ENCODE data around the gene RBM6.

The RBM6 gene

DNA sequence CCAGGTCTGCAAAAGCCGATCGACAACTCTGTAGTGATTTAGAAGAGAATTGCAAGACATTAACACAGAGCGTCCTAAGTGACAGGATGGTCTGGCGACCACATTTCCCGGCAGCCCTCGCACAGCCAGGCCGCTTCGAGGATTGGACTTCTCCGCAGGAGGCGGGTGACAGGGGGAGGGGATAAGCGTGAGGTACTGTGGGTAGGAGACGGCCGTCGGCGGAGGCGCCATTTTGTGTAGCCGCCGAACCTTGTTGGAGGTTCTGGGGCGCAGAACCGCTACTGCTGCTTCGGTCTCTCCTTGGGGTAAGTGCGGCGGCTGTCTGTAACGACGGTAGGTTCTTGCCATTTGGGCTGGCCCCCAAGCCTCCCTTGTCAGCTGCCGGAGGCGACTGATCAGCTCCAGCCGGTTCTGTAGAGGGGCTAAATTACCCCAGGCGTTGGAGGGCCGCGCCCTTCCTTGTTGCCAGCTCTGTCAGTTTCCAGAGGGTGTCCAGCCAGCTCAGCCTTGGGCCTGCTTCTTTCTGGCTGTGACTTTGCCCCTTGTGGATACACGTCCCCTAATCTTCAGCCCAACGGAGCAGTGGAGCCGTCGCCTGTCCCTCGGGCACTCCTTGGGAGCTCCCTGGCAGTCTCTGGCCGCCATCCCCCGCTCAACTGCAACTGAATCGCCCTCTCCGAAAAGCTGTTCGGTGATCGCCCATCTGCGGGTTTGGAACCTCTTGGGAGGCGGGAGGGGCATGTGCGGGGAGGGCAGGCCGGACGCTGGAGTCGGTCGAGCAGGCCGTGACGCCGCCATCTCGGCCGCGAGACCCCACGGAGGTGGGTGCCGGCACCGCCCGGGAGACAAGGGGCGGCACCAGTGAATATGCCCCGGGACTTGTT lies 149.0 kb downstream of the RBM6 start, which contains the start of gene RBM5:
TSS of gene RBM5 (plus strand) at position 195 of the 884 bp plus-strand sequence. CDS start 1,516 bp downstream, outside the sequence.
- no peaks in the 10 kb centered on the region for H3K4me1 ChIP-seq (ENCODE audit: control insufficient read depth, insufficient read depth, low read length)
- H3K9me3 ChIP-seq (ENCODE audit: control insufficient read depth, insufficient read depth, low read depth, low read length): no peaks in the 10 kb centered on the region
- CTCF ChIA-PET: interaction anchor here (0.6 to 0.7 kb wide), 2 partner anchors 42 to 1102 kb away, joined by 4 to 5 read pairs; no protein-coding TSS in a partner anchor
- peaks cover 23 to 40% of the 10 kb centered on the region in 2 experiments for H3K36me3 ChIP-seq (ENCODE audit: control insufficient read depth in 2 of 2, insufficient read depth in 1 of 2, low read length in 2 of 2)
- H3K4me3 ChIP-seq (ENCODE audit: low read depth, low read length): peak within 1 kb of the TSS; percentile 99
- H3K27ac ChIP-seq (ENCODE audit: extremely low read depth, low read depth, low read length): peak within 1 kb of the TSS; percentile 85
- POLR2A ChIA-PET: no interaction called here
- peak; percentile 5; the same call in 1 of the 2 replicates for TF ChIP-seq ZNF660 (tag by site-specific recombination; IDR thresholded peaks at IDR 0.05)
- no peak for TF ChIP-seq ZSCAN23 (tag by site-specific recombination; IDR thresholded peaks at IDR 0.05)
- no peak for TF ChIP-seq ZIC2 (tag by site-specific recombination; IDR thresholded peaks at IDR 0.05)
- TF ChIP-seq GFI1B (tag by site-specific recombination; IDR thresholded peaks at IDR 0.05): no peak
- TF ChIP-seq, protein P1, sequence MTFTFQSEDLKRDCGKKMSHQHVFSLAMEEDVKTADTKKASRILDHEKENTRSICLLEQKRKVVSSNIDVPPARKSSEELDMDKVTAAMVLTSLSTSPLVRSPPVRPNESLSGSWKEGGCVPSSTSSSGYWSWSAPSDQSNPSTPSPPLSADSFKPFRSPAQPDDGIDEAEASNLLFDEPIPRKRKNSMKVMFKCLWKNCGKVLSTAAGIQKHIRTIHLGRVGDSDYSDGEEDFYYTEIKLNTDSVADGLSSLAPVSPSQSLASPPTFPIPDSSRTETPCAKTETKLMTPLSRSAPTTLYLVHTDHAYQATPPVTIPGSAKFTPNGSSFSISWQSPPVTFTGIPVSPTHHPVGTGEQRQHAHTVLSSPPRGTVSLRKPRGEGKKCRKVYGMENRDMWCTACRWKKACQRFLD (tag by site-specific recombination; IDR thresholded peaks at IDR 0.05): no peak
- no peak; the same call in 1 of the 2 replicates for TF ChIP-seq KLF16 (tag by site-specific recombination; IDR thresholded peaks at IDR 0.05)
- peak; percentile 36; the same call in 1 of the 2 replicates for TF ChIP-seq KLF7 (tag by site-specific recombination; IDR thresholded peaks at IDR 0.05; ENCODE audit: borderline replicate concordance)
- no peak for TF ChIP-seq ZNF366 (tag by site-specific recombination; conservative IDR thresholded peaks at IDR 0.05)
- no peak for TF ChIP-seq ZNF843 (tag by site-specific recombination; IDR thresholded peaks at IDR 0.05)
- TF ChIP-seq YY1 (tag by site-specific recombination; IDR thresholded peaks at IDR 0.05): peak; percentile 73
- no peak for TF ChIP-seq ZNF776 (tag by site-specific recombination; IDR thresholded peaks at IDR 0.05; ENCODE audit: borderline replicate concordance)
- TF ChIP-seq ZNF777 (tag by site-specific recombination; IDR thresholded peaks at IDR 0.05; ENCODE audit: borderline replicate concordance): peak; percentile 58; the same call in 1 of the 2 replicates
- no peak for TF ChIP-seq ZNF239 (tag by site-specific recombination; IDR thresholded peaks at IDR 0.05)
- no peak for TF ChIP-seq ZNF354C (tag by site-specific recombination; IDR thresholded peaks at IDR 0.05; ENCODE audit: borderline replicate concordance, low read depth)
- no peak for TF ChIP-seq ZNF426 (tag by site-specific recombination; IDR thresholded peaks at IDR 0.05)
- TF ChIP-seq, protein P2, sequence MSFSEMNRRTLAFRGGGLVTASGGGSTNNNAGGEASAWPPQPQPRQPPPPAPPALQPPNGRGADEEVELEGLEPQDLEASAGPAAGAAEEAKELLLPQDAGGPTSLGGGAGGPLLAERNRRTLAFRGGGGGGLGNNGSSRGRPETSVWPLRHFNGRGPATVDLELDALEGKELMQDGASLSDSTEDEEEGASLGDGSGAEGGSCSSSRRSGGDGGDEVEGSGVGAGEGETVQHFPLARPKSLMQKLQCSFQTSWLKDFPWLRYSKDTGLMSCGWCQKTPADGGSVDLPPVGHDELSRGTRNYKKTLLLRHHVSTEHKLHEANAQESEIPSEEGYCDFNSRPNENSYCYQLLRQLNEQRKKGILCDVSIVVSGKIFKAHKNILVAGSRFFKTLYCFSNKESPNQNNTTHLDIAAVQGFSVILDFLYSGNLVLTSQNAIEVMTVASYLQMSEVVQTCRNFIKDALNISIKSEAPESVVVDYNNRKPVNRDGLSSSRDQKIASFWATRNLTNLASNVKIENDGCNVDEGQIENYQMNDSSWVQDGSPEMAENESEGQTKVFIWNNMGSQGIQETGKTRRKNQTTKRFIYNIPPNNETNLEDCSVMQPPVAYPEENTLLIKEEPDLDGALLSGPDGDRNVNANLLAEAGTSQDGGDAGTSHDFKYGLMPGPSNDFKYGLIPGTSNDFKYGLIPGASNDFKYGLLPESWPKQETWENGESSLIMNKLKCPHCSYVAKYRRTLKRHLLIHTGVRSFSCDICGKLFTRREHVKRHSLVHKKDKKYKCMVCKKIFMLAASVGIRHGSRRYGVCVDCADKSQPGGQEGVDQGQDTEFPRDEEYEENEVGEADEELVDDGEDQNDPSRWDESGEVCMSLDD (tag by site-specific recombination; IDR thresholded peaks at IDR 0.05): peak; percentile 13
- TF ChIP-seq ZNF274 (IDR thresholded peaks at IDR 0.05; ENCODE audit: low read length): no peak
- TF ChIP-seq ZNF274 (tag by site-specific recombination; IDR thresholded peaks at IDR 0.05; ENCODE audit: borderline replicate concordance): no peak
- 0 out of 2 replicates have a peak, but pooled peaks have one; percentile 22 for TF ChIP-seq SP7 (tag by site-specific recombination; IDR thresholded peaks at IDR 0.05)
- peak; percentile 15; the same call in 1 of the 2 replicates for TF ChIP-seq ZBTB20 (tag by site-specific recombination; IDR thresholded peaks at IDR 0.05)
- TF ChIP-seq GLIS1 (tag by site-specific recombination; IDR thresholded peaks at IDR 0.05): peak; percentile 25; the same call in 1 of the 2 replicates
- TF ChIP-seq, protein P3, sequence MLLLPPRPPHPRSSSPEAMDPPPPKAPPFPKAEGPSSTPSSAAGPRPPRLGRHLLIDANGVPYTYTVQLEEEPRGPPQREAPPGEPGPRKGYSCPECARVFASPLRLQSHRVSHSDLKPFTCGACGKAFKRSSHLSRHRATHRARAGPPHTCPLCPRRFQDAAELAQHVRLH (tag by site-specific recombination; IDR thresholded peaks at IDR 0.05): no peak
- peak; percentile 91 for TF ChIP-seq ZBTB17 (tag by site-specific recombination; IDR thresholded peaks at IDR 0.05)
- no peak for TF ChIP-seq ZNF677 (tag by site-specific recombination; IDR thresholded peaks at IDR 0.05)
- peak; percentile 65 for TF ChIP-seq ZNF335 (tag by site-specific recombination; conservative IDR thresholded peaks at IDR 0.05)
- no peak for TF ChIP-seq ZNF830 (tag by site-specific recombination; IDR thresholded peaks at IDR 0.05; ENCODE audit: low read depth)
- peak; percentile 78 for TF ChIP-seq SP2 (tag by site-specific recombination; IDR thresholded peaks at IDR 0.05)
- peak; percentile 33; the same call in 1 of the 2 replicates for TF ChIP-seq ZNF610 (tag by site-specific recombination; IDR thresholded peaks at IDR 0.05; ENCODE audit: borderline replicate concordance)
- no peak for TF ChIP-seq ZEB2 (tag by site-specific recombination; IDR thresholded peaks at IDR 0.05)
- TF ChIP-seq EGR2 (tag by site-specific recombination; IDR thresholded peaks at IDR 0.05; ENCODE audit: low read depth): 0 out of 2 replicates have a peak, but pooled peaks have one; percentile 6
- TF ChIP-seq ZNF837 (tag by site-specific recombination; IDR thresholded peaks at IDR 0.05): no peak
- TF ChIP-seq, protein P4, sequence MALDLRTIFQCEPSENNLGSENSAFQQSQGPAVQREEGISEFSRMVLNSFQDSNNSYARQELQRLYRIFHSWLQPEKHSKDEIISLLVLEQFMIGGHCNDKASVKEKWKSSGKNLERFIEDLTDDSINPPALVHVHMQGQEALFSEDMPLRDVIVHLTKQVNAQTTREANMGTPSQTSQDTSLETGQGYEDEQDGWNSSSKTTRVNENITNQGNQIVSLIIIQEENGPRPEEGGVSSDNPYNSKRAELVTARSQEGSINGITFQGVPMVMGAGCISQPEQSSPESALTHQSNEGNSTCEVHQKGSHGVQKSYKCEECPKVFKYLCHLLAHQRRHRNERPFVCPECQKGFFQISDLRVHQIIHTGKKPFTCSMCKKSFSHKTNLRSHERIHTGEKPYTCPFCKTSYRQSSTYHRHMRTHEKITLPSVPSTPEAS (tag by site-specific recombination; IDR thresholded peaks at IDR 0.05): no peak
- peak; percentile 84 for TF ChIP-seq ZNF341 (tag by site-specific recombination; IDR thresholded peaks at IDR 0.05; ENCODE audit: low read depth)
- TF ChIP-seq ZNF555 (tag by site-specific recombination; conservative IDR thresholded peaks at IDR 0.05): no peak

Data from HEK293 (cell line).